Hepatocyte (in vitro differentiated cells): ENCODE results near the gene PSG11.

Source experiments
- CTCF ChIP-seq: fragments of 200-600 bp; sonication (generic); IDR thresholded peaks from 2 replicates; pipeline ENCODE4 v1.5.1; 2016; ENCODE audit warnings: antibody characterized with exemption, mild to moderate bottlenecking; ENCODE audit not compliant: poor library complexity
- EZH2 ChIP-seq: fragments of 200-600 bp; sonication (generic); IDR thresholded peaks from 2 replicates; pipeline ENCODE4 v1.6.1; 2016; ENCODE audit warnings: antibody characterized with exemption, mild to moderate bottlenecking, borderline replicate concordance
- EZH2phosphoT487 ChIP-seq: fragments of 200-600 bp; sonication (generic); IDR thresholded peaks from one replicate; pipeline ENCODE4 v1.6.1; 2018; ENCODE audit warnings: antibody characterized with exemption, mild to moderate bottlenecking, low read depth, moderate library complexity; ENCODE audit not compliant: unreplicated experiment, severe bottlenecking

DNA sequence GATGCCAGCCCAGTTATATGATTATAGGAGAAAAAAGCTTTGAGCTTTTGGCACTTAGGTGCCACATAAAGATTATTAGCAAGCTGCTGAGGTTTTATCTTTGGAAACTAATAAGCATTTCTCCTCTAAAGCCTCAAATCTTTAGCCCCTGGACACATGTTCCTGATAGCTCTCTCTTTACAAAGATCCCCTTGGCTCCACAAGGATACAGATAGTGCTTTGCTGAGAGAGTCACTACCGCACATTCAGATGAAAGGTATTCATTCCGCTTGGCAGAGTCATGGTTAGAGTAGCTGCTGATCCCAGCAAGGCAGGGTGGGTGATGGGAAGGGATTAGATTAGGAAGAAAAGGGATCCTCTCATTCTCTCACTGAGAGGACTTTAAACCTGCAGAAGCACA lies 61.1 kb downstream of the PSG11 start:
- no peak for TF ChIP-seq CTCF
- no peak for TF ChIP-seq EZH2
- no peak for TF ChIP-seq EZH2phosphoT487
